Cardiac muscle cell (in vitro differentiated cells and primary cell): Measurements from ENCODE around the gene RND1. TPM values are rescaled to one million over a fixed set of nuclear protein-coding genes. Genes with fewer than 3 reads are reported as not detected.
"Not testable (repeated sequence)": the region's sequence is repeated elsewhere in the genome, so short reads cannot be mapped to it uniquely, and the experiment has no call there.

Experiments used
- DNase-seq, 2 donors: peaks; one replicate each; pipeline versions ENCODE4 v3.0.0 to v3.0.0-alpha.2; 2010 to 2017; ENCODE audit warnings: low read depth in 1 of 2, low spot score in 1 of 2
- H3K27ac ChIP-seq: fragments of 200-600 bp; sonication (generic); 2 replicates; pipeline ENCODE4 v1.5.1; 2016
- H3K27me3 ChIP-seq: fragments of 200-600 bp; sonication (generic); 2 replicates; pipeline ENCODE4 v1.6.0; 2016; ENCODE audit warnings: control low read depth
- H3K36me3 ChIP-seq: fragments of 200-600 bp; sonication (generic); 2 replicates; pipeline ENCODE4 v1.5.1; 2016; ENCODE audit warnings: control low read depth
- H3K4me1 ChIP-seq: fragments of 200-600 bp; sonication (generic); 2 replicates; pipeline ENCODE4 v1.8.1; 2017; ENCODE audit warnings: low read depth, mild to moderate bottlenecking, mixed run types
- H3K4me3 ChIP-seq: fragments of 200-600 bp; sonication (generic); 2 replicates; pipeline ENCODE4 v1.5.1; 2016; ENCODE audit warnings: mild to moderate bottlenecking
- H3K9me3 ChIP-seq: fragments of 200-600 bp; sonication (generic); 2 replicates; pipeline ENCODE4 v1.5.1; 2017; ENCODE audit warnings: low read depth, mild to moderate bottlenecking, control low read depth
- polyA plus RNA-seq: library from polyadenylated mRNA; unstranded; fragments of >200 nt; fragmentation: Nextera tagmentation; extraction: Ambion mirVana; gene quantifications from 2 replicates; pipeline ENCODE4 v1.2.1, GENCODE V29; 2016
- total RNA-seq: library from RNA; depleted of rRNA; stranded (reverse); fragments of >200 nt; gene quantifications from 2 replicates; pipeline ENCODE4 v1.2.3, GENCODE V29; 2016
- TF ChIP-seq, protein P1 (sequence below): IDR thresholded peaks from 2 replicates; pipeline ENCODE4 v1.5.1; 2012; ENCODE audit warnings: low read depth, mild to moderate bottlenecking, low read length

Gene RND1
- total and polyA plus RNA-seq, 2 experiments from 2014 or later, result 2.9 to 7.2 TPM

DNA sequence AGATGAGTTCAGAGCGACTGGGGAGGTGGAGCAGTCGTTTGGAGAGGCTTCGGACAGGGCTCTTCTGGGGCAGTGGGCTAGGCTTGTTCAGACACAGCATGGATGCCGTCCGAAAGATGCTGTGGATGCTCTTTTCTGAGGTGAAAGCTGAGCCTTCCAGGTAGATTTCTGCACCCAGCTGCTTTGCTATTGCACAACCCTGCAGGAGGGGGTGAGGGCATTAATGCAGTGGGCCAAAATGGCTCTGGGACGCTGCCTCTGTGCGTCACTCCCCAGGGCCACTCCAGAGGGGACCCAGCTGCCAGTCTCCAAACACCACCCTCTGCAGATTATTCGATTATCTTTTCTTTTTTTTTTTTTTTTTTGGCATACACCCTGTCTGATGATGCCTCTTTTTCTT is 7.6 kb downstream of the RND1 start:
- TF ChIP-seq, protein P1, sequence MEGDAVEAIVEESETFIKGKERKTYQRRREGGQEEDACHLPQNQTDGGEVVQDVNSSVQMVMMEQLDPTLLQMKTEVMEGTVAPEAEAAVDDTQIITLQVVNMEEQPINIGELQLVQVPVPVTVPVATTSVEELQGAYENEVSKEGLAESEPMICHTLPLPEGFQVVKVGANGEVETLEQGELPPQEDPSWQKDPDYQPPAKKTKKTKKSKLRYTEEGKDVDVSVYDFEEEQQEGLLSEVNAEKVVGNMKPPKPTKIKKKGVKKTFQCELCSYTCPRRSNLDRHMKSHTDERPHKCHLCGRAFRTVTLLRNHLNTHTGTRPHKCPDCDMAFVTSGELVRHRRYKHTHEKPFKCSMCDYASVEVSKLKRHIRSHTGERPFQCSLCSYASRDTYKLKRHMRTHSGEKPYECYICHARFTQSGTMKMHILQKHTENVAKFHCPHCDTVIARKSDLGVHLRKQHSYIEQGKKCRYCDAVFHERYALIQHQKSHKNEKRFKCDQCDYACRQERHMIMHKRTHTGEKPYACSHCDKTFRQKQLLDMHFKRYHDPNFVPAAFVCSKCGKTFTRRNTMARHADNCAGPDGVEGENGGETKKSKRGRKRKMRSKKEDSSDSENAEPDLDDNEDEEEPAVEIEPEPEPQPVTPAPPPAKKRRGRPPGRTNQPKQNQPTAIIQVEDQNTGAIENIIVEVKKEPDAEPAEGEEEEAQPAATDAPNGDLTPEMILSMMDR, result no peak
- Histone ChIP-seq H3K27me3 (no peaks in the 10 kb centered on the region), H3K36me3 (no peaks in the 10 kb centered on the region), H3K4me3 (no peak overlapping the region), H3K4me1 (peaks cover under 1% of the 10 kb centered on the region), H3K27ac (no peak overlapping the region), H3K9me3 (no peaks in the 10 kb centered on the region)
- DNase-seq, result no peak

DNA sequence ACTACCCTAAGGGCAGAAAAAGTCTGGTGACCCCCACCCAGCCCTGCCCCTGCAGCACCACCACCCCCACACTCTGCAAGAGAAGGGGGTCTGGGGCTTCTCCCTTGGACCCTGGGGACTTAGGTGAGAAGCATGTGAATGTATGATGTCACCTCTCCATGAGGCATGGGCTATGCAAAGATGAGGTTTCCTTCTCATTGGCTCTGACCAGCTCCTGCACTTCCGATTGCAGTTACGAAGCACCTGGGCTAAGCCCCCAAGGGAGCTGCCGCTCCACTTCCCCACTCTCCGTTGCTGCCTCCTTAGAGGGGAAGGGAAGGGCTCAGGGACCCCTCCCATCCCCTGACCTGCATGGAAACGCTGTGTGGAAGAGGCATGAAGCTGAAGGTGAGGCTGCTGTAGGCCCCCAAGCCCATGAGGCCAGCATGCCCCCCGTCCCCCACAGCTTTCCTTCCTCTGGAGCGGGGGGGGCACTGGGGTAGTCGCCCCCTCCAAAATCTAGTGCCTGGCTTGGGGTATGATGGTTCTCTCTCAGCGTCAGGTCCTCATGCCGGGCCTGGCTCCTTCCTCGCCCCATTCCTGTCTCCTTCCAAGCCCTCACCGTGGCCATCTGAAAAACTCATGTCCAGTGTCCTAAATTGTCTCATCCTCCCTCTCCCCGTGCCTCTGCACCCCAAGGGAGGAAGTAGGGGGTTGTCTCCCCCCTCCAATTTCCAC is 8.2 kb downstream of the RND1 start:
- Histone ChIP-seq H3K4me1 (peaks cover 5% of the 10 kb centered on the region), H3K9me3 (no peaks in the 10 kb centered on the region), H3K4me3 (no peak overlapping the region), H3K27ac (no peak overlapping the region), H3K36me3 (no peaks in the 10 kb centered on the region), H3K27me3 (no peaks in the 10 kb centered on the region)
- DNase-seq, result no peak
- TF ChIP-seq, protein P1, result no peak

DNA sequence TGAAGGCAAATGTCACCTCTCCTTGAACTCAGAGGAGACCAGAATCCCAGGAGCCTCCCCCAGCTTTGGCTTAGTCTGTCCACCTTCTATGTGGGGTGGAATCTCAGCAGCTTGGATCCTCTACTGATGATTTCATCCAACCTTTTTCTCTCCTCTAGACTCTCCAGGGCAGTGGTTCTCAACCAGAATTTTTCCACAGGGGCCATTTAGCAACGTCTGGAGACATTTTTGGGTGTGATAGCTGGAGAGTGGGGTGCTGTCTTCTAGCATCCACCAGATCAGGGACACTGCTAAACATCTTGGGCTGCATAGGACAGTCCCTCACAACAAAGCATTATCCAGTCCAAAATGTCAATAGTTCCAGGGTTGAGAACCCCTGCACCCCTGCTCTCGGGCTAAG is 9.3 kb downstream of the RND1 start:
- no peak for DNase-seq
- Histone ChIP-seq H3K27me3 (no peaks in the 10 kb centered on the region), H3K4me3 (no peak overlapping the region), H3K27ac (no peak overlapping the region), H3K9me3 (no peaks in the 10 kb centered on the region), H3K4me1 (peaks cover 5% of the 10 kb centered on the region), H3K36me3 (no peaks in the 10 kb centered on the region)
- TF ChIP-seq, protein P1, result no peak

DNA sequence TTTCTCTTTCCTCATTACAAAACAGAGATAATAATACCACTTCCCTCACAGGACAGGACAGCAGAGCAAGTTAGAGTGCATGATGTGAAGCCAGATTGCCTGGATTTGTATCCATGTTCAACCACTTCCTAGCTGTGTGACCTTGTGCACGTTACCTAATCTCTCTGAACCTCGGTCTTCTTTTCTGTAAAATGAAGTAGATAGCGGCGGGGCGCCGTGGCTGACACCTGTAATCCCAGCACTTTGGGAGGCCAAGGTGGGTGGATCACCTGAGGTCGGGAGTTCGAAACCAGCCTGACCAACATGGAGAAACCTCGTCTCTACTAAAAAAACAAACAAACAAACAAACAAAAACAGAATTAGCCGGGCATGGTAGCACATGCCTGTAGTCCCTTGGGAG is 10.7 kb downstream of the RND1 start:
- not testable (repeated sequence) for H3K4me1 ChIP-seq, H3K9me3 ChIP-seq, H3K27ac ChIP-seq, H3K27me3 ChIP-seq, H3K4me3 ChIP-seq, H3K36me3 ChIP-seq, DNase-seq

DNA sequence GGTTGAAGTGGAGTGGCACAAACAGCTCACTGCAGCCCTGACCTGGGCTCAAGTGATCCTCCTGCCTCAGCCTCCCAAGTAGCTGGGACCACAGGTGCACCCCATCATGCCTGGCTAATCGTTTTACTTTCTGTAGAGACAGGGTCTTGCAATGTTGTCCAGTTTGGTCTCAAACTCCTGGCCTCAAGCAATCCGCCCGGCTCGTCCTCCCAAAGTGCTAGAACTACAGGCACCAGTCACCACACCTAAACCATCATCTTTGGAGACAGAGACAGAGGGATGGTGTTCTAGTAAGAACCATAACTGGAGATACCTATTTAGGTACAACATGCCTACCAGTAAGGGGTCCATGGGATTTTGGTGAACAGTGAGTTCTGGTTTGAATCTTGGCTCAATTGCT is 11.2 kb downstream of the RND1 start:
- TF ChIP-seq, protein P1, result no peak
- no peak for DNase-seq
- Histone ChIP-seq H3K4me1 (peaks cover 10% of the 10 kb centered on the region), H3K27ac (no peak overlapping the region), H3K9me3 (no peaks in the 10 kb centered on the region), H3K4me3 (no peak overlapping the region), H3K36me3 (no peaks in the 10 kb centered on the region), H3K27me3 (no peaks in the 10 kb centered on the region)

DNA sequence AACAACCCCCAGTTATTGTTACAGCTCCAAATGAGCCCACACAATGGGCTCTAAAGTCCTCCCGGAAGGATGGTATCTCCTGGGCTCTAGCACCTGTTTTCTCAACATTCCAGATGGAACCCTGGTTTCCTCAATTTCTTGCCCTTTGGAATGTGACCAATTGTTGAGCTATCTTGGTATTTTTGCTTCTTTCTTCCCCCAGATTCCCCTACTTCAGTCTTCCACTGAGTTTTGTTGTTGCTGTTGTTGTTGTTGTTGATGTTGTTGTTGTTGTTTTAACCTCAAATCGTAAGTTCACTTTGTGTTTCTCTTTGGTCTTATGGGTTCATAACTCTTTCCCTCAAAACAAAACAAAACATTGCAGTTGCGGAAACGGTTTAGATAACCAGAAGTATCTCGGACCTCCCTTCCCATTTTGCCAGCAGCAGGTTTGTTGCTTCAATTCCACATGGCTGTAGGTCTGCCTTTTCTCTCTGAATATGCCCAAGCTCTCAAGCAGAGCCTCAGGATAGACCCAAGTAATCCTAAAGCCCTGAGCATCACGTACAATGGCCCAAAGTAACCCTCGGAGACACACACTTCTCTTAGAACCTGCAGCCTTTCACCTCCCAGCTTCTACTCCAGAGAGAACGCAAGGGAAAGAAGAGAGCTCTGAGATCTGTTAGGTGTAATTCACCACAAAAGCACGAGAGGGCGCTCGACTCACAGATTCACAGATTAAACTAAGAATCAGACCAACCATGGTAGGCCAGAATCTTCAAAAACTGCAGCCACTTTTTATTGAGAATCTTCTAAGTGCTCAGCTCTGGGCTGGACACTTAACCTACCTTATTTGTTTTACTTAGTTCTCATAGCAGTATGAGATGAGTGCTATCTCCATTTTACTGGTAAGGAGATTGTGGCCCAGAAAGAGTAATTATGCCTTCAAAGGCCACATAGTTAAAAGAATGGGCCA is 12.7 kb downstream of the RND1 start:
- Histone ChIP-seq H3K9me3 (no peaks in the 10 kb centered on the region), H3K4me3 (peak overlapping the region; percentile 71), H3K4me1 (peaks cover 10% of the 10 kb centered on the region), H3K36me3 (no peaks in the 10 kb centered on the region), H3K27ac (peak overlapping the region; percentile 61), H3K27me3 (no peaks in the 10 kb centered on the region)
- TF ChIP-seq, protein P1, result peak; percentile 75
- DNase-seq, result peak; percentile 89 to 94
